Nephron progenitor cell (in vitro differentiated cells): ENCODE data around the gene TIPARP.
A peak's percentile ranks its signal among the peaks of the same experiment; 100 is the strongest.

Experiments
- DNase-seq: peaks from one replicate; pipeline ENCODE4 v3.0.0; 2021
- H3K27ac Mint-ChIP-seq: 2 replicates; pipeline ENCODE4 v1.8.0; 2021; ENCODE audit warnings: mild to moderate bottlenecking, moderate library complexity, mixed read lengths
- H3K27me3 Mint-ChIP-seq: 2 replicates; pipeline ENCODE4 v1.8.0; 2021; ENCODE audit warnings: mild to moderate bottlenecking, low read depth, mixed read lengths; ENCODE audit not compliant: poor library complexity
- H3K36me3 Mint-ChIP-seq: 2 replicates; pipeline ENCODE4 v1.8.0; 2021; ENCODE audit warnings: low read depth, mixed read lengths
- H3K4me1 Mint-ChIP-seq: 2 replicates; pipeline ENCODE4 v1.8.0; 2021; ENCODE audit warnings: mixed read lengths
- H3K4me3 Mint-ChIP-seq: 2 replicates; pipeline ENCODE4 v1.8.0; 2021; ENCODE audit warnings: mild to moderate bottlenecking, moderate library complexity, mixed read lengths
- H3K9me3 Mint-ChIP-seq: 2 replicates; pipeline ENCODE4 v1.8.0; 2021; ENCODE audit warnings: mild to moderate bottlenecking, moderate library complexity, mixed read lengths
- TF ChIP-seq, protein P1 (sequence below): fragments of 200-600 bp; sonication (generic); IDR thresholded peaks from 2 replicates; pipeline ENCODE4 v1.5.0; 2021; ENCODE audit warnings: antibody characterized with exemption

TIPARP gene

DNA sequence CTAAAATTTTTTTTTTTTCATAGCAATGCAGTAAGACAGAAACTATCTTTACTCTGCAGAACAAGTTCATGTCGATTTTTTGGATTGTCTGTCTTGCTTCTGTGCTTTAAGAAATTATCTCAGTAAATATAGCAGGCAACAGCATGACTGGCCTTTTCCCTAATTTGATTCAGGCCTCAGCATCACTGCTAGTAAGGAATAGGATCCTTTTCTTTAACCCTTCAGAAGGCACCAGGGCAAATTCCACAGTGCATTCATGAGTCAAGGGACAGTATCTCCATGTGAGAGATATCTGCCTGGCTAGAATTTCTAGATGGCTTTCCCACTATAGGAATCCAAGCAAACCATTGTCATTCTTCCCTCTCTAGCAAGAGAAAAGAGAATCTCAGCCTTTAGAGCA lies 71.4 kb downstream of the TIPARP start:
- H3K27me3 Mint-ChIP-seq, result peaks cover 5% of the 10 kb centered on the region
- H3K4me3 Mint-ChIP-seq, result no peak overlapping the region
- H3K9me3 Mint-ChIP-seq, result peaks cover 22% of the 10 kb centered on the region
- peaks cover 45% of the 10 kb centered on the region for H3K4me1 Mint-ChIP-seq
- H3K27ac Mint-ChIP-seq, result no peak overlapping the region
- TF ChIP-seq, protein P1, sequence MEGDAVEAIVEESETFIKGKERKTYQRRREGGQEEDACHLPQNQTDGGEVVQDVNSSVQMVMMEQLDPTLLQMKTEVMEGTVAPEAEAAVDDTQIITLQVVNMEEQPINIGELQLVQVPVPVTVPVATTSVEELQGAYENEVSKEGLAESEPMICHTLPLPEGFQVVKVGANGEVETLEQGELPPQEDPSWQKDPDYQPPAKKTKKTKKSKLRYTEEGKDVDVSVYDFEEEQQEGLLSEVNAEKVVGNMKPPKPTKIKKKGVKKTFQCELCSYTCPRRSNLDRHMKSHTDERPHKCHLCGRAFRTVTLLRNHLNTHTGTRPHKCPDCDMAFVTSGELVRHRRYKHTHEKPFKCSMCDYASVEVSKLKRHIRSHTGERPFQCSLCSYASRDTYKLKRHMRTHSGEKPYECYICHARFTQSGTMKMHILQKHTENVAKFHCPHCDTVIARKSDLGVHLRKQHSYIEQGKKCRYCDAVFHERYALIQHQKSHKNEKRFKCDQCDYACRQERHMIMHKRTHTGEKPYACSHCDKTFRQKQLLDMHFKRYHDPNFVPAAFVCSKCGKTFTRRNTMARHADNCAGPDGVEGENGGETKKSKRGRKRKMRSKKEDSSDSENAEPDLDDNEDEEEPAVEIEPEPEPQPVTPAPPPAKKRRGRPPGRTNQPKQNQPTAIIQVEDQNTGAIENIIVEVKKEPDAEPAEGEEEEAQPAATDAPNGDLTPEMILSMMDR, result no peak
- no peak for DNase-seq
- peaks cover 13% of the 10 kb centered on the region for H3K36me3 Mint-ChIP-seq

DNA sequence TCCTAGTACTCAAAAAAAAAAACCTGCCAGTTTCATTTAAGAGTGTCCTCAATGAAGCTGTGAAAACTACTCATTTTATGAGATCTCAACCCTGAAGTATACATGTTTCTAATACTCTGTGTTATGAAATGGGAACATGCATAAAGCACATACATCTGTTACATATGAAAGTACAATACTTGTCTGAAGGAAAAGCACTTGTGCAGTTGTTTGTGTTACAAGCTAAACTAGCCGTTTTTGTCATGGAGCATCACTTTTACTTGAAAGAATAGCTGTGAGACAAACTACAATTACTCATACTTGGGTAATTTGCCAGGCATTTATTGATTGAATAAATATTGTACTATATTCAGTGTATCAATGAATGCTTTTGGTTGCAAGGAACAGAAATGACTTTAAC lies 72.7 kb downstream of the TIPARP start:
- Mint-ChIP-seq H3K9me3 (peaks cover 17% of the 10 kb centered on the region), H3K36me3 (peaks cover 9% of the 10 kb centered on the region), H3K4me1 (peaks cover 52% of the 10 kb centered on the region), H3K4me3 (no peak overlapping the region), H3K27ac (no peak overlapping the region), H3K27me3 (no peaks in the 10 kb centered on the region)
- DNase-seq, result no peak
- TF ChIP-seq, protein P1, result no peak

DNA sequence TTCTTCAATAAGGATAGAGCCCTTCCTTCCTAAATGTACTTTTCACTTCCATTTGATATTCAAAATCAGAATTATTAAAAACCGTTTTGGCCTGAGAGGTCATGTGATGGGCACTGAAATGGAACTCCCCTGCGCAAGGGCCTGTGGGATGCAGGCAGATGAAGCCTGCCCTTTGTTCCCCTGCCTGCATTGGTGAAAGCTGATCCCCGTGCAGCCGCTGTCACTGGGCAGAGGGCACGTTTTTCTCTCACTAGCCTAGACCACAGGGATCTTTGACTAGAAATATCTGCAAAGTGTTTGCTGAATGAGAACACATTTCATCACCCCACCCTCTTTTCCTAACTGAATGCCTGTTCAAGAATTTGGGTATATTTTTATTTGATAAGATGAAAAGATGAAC lies 74.9 kb downstream of the TIPARP start:
- peak; percentile 38 for DNase-seq
- peak overlapping the region; percentile 92 for H3K27ac Mint-ChIP-seq
- H3K9me3 Mint-ChIP-seq, result peaks cover 17% of the 10 kb centered on the region
- TF ChIP-seq, protein P1, result no peak
- H3K27me3 Mint-ChIP-seq, result peaks cover 3% of the 10 kb centered on the region
- H3K4me3 Mint-ChIP-seq, result no peak overlapping the region
- peaks cover 64% of the 10 kb centered on the region for H3K4me1 Mint-ChIP-seq
- H3K36me3 Mint-ChIP-seq, result peaks cover 9% of the 10 kb centered on the region

DNA sequence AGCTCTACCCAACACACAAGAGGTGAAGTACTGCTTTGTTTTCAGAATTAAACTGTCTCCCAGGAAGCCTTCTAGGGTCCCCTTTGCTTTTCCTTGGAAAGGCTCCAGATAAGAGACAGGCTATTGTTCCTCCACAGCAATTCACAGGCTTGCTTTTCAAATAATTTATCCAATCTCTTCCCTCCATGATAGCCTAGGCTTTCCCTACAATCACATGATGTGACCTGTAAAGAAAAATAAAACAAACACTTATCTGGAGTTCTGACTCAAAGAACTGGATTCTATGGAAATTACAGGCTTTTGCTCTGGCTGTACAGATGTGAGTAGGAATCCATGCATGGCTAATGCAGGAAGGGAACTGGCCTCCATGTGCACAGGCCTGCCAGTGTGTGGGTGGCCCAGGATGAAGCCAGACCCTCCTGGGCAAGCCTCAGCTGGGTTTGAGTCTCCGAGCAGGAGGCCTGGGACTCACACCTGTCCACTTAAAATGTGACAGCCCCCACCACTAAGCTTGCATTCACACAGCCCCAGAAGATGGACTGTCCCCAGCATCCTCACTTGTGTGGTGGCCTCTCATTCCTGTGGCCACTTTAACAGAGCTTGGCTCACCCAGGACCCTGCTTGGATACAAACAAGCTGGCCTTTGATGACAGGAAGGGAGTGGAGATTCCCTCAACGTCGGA lies 75.9 kb downstream of the TIPARP start:
- peak overlapping the region; percentile 92 for H3K27ac Mint-ChIP-seq
- H3K4me1 Mint-ChIP-seq, result peaks cover 67% of the 10 kb centered on the region
- peaks cover 5% of the 10 kb centered on the region for H3K27me3 Mint-ChIP-seq
- peak; percentile 14 for DNase-seq
- peak overlapping the region; percentile 39 for H3K4me3 Mint-ChIP-seq
- peaks cover 17% of the 10 kb centered on the region for H3K9me3 Mint-ChIP-seq
- TF ChIP-seq, protein P1, result no peak
- peaks cover 9% of the 10 kb centered on the region for H3K36me3 Mint-ChIP-seq

DNA sequence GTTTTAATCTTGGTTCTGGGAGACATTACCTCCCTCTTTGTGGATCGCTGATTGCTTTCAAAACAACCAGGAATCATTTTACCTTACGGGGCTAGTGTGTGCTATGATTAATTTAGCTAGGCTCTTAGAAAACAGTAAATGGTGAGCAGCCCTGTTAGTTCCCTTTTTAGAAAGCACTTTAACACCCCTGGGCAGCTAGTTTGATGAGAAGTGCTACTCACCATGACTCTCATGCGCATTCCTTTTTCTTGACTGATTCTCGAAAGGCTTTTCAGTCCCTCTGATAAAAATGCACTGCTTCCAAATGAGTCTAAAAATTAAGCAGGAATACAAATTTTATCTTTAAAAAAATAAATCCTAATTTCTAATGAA lies 76.5 kb downstream of the TIPARP start:
- Mint-ChIP-seq H3K36me3 (peaks cover 9% of the 10 kb centered on the region), H3K27me3 (peaks cover 5% of the 10 kb centered on the region), H3K4me1 (peaks cover 67% of the 10 kb centered on the region), H3K9me3 (peaks cover 17% of the 10 kb centered on the region), H3K27ac (peak overlapping the region; percentile 92), H3K4me3 (no peak overlapping the region)
- no peak for DNase-seq
- TF ChIP-seq, protein P1, result no peak

DNA sequence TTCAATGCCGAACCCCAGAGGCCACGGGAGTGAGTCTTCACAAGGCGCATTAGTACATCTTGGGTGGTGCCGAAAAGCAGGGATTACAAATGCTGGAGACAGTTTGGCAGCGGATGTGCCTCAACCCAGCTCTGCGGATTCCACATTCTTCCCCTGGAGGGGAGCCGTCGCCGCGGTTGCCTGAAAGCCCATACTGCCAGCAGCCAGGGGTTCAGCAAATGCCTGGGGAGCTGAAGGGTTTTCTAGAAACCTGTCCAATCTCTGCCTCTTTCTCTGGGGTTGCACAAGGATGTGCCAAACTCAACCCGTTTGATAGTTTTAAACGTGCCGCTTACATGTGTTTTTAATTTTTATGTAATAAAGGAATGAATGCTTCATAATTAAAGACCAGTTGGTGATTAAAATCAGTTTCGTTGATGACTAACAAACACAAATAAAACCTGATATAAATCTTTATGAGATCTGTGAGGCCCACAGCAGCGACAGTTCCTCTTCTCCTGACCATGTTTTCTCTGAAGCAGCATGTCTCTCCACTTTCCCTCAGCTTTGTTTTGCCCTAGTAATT lies 77.2 kb downstream of the TIPARP start:
- H3K9me3 Mint-ChIP-seq, result peaks cover 15% of the 10 kb centered on the region
- H3K4me1 Mint-ChIP-seq, result peaks cover 67% of the 10 kb centered on the region
- peak overlapping the region; percentile 56 for H3K4me3 Mint-ChIP-seq
- TF ChIP-seq, protein P1, result no peak
- peak overlapping the region; percentile 96 for H3K27ac Mint-ChIP-seq
- peaks cover 5% of the 10 kb centered on the region for H3K27me3 Mint-ChIP-seq
- peaks cover 8% of the 10 kb centered on the region for H3K36me3 Mint-ChIP-seq
- DNase-seq, result peak; percentile 50
